GM21723 (cell line): ENCODE data around the gene USP30.

Experiments
- ATAC-seq: cut with Tn5 transposase; IDR thresholded peaks from one replicate; pipeline ENCODE4 v1.9.1; 2021; ENCODE audit warnings: mild to moderate bottlenecking, moderate library complexity; ENCODE audit not compliant: unreplicated experiment

The USP30 gene

GRCh38 chr12:109121346-109121880 lies 69.0 kb downstream of the USP30 start:
- ATAC-seq = no peak

- no peak for ATAC-seq
Observed at GRCh38 chr12:109124878-109125648, 72.7 kb downstream of the USP30 start.

- ATAC-seq = no peak
Observed at GRCh38 chr12:109125791-109126190, 73.4 kb downstream of the USP30 start.

GRCh38 chr12:109126784-109127183 lies 74.4 kb downstream of the USP30 start:
- ATAC-seq = no peak

GRCh38 chr12:109127533-109128242 lies 75.3 kb downstream of the USP30 start:
- no peak for ATAC-seq

GRCh38 chr12:109130297-109131153 lies 78.1 kb downstream of the USP30 start:
- no peak for ATAC-seq

GRCh38 chr12:109131154-109132050 lies 79.0 kb downstream of the USP30 start:
- no peak for ATAC-seq

GRCh38 chr12:109134186-109134917 lies 82.0 kb downstream of the USP30 start:
- no peak for ATAC-seq

GRCh38 chr12:109137055-109137454 lies 84.7 kb downstream of the USP30 start:
- ATAC-seq = no peak
